ENCODE measurements around the gene PDHA1.

Gene PDHA1

DNA sequence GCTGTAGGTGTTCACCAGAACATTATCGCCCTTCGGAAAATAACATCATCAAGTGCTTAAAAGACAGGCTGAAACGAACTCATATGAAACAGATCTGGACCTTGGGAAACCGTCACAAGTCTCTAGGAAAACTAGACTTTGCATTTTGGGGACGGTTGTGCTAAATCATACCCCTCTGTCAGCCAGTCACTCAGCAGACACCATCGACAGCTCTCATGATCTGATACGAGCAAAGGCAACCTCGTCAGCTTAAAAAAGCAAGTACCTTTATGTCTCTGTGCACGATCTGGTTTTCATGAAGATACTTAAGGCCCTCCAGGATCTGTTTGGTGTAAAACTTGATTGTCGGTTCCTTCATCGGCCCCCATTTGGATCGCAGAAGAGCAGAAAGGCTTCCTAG is 48.4 kb downstream of the PDHA1 start:
- H3K27me3 ChIP-seq: no peaks in the 10 kb centered on the region
- H3K4me3 ChIP-seq (ENCODE audit: low read depth, low read length): no peak overlapping the region
- DNase-seq: no peak

DNA sequence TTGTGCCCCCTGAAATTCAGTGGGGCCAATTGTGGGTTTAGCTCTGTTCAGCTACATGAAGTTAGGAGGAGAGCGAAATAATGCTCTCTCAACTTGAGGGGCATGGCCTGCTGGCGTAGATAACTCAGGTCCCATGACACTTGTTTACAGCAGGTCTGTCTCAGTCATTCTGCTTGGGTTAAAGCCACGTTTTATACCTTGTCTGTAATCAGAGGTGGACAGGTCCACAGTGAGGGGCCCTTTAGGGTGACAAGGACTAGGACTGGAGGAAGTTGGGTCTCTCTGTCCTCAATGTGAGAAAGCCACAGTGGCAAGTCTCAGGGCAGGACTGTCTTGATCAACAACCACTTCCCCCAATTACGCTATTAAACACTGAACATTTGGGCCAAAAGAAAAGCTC is 49.0 kb downstream of the PDHA1 start:
- DNase-seq: no peak
- no peaks in the 10 kb centered on the region for H3K4me1 ChIP-seq
- no peaks in the 10 kb centered on the region for H3K9me3 ChIP-seq
- TF ChIP-seq, protein P1, sequence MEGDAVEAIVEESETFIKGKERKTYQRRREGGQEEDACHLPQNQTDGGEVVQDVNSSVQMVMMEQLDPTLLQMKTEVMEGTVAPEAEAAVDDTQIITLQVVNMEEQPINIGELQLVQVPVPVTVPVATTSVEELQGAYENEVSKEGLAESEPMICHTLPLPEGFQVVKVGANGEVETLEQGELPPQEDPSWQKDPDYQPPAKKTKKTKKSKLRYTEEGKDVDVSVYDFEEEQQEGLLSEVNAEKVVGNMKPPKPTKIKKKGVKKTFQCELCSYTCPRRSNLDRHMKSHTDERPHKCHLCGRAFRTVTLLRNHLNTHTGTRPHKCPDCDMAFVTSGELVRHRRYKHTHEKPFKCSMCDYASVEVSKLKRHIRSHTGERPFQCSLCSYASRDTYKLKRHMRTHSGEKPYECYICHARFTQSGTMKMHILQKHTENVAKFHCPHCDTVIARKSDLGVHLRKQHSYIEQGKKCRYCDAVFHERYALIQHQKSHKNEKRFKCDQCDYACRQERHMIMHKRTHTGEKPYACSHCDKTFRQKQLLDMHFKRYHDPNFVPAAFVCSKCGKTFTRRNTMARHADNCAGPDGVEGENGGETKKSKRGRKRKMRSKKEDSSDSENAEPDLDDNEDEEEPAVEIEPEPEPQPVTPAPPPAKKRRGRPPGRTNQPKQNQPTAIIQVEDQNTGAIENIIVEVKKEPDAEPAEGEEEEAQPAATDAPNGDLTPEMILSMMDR (IDR thresholded peaks at IDR 0.05; ENCODE audit: low read depth, low read length): no peak
- H3K27me3 ChIP-seq: no peaks in the 10 kb centered on the region
- no peak overlapping the region for H3K4me3 ChIP-seq (ENCODE audit: low read depth, low read length)
- no peaks in the 10 kb centered on the region for H3K36me3 ChIP-seq

More for the DNA sequence above, 48.4 kb downstream of the PDHA1 start:
- H3K4me1 ChIP-seq: no peaks in the 10 kb centered on the region
- H3K36me3 ChIP-seq: no peaks in the 10 kb centered on the region
- no peaks in the 10 kb centered on the region for H3K9me3 ChIP-seq
- TF ChIP-seq, protein P1 (IDR thresholded peaks at IDR 0.05; ENCODE audit: low read depth, low read length): no peak

DNA sequence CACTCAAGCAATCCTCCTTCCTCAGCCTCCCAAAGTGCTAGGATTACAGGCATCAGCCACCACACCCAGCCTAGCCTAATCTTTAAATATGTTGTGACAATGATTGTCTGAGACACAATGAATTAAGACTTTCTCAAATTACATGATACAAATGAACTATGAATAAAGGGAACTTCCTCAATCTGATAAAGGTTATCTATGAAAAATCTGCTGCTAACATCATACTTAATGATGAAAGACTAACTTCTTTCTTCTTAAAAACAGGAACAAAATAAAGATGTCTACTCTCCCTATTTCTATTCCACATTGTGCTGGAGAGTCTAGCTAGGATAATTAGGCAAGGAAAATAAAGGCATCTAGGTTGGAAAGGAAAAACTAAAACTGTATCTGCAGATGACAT is 60.0 kb downstream of the PDHA1 start:
- no peaks in the 10 kb centered on the region for H3K27me3 ChIP-seq

DNA sequence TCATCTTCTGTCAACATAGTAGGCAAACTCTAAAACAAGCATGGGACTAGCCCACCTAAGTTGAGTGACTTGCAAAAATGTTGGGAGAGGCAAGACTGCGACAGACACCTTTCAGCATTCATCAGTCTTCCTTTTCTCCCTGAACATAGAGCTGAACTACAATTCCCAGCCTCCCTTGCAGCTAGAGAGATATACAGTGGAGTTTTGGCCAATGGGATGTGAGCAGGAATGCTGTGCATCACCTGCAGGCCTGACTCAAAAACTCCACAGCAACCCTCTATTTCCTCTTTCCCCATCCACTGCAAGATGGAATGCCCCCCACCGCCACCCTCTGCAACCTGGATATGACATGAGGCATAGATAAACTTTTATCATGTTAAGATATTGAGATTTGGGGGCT is 66.5 kb downstream of the PDHA1 start:
- no peaks in the 10 kb centered on the region for H3K9me3 ChIP-seq
- no peak for DNase-seq
- no peak overlapping the region for H3K4me3 ChIP-seq (ENCODE audit: low read depth, low read length)
- TF ChIP-seq, protein P1 (IDR thresholded peaks at IDR 0.05; ENCODE audit: low read depth, low read length): no peak
- no peaks in the 10 kb centered on the region for H3K36me3 ChIP-seq
- no peaks in the 10 kb centered on the region for H3K4me1 ChIP-seq
- H3K27me3 ChIP-seq: no peaks in the 10 kb centered on the region

More for the DNA sequence above, 60.0 kb downstream of the PDHA1 start:
- Histone ChIP-seq H3K9me3 (no peaks in the 10 kb centered on the region), H3K4me1 (no peaks in the 10 kb centered on the region), H3K36me3 (no peaks in the 10 kb centered on the region), H3K4me3 (ENCODE audit: low read depth, low read length) (no peak overlapping the region)
- TF ChIP-seq, protein P1 (IDR thresholded peaks at IDR 0.05; ENCODE audit: low read depth, low read length): no peak
- no peak for DNase-seq

Data from BE2C (cell line).